BJ (cell line): ENCODE measurements around the gene DDR2. TPM values are rescaled to one million over a fixed set of nuclear protein-coding genes. Genes with fewer than 3 reads are reported as not detected.

Source experiments
- CTCF ChIA-PET: fragments of 350-600 bp; formaldehyde crosslinking; extraction: SDS; loops from one replicate; lab custom pipeline; 2021; ENCODE audit warnings: antibody characterized with exemption, inconsistent platforms; lab: Yijun Ruan, JAX
- POLR2A ChIA-PET: fragments of 300-600 bp; sonication (Branson Sonifier 250); formaldehyde crosslinking; extraction: SDS; loops from one replicate; lab custom pipeline; 2021; ENCODE audit warnings: antibody characterized with exemption; lab: Charles Lee
- DNase-seq: peaks from one replicate; pipeline ENCODE4 v3.0.0-alpha.2; 2011; ENCODE audit warnings: low read depth
- H3K27me3 ChIP-seq: 2 replicates; pipeline ENCODE4 v1.6.0; 2011; ENCODE audit warnings: low read length; ENCODE audit not compliant: control insufficient read depth, insufficient read depth
- H3K36me3 ChIP-seq: 2 replicates; pipeline ENCODE4 v1.5.1; 2011; ENCODE audit warnings: low read length; ENCODE audit not compliant: control insufficient read depth, insufficient read depth
- H3K4me3 ChIP-seq: 2 replicates; pipeline ENCODE4 v1.5.1; 2011; ENCODE audit warnings: low read depth, mild to moderate bottlenecking, control low read depth, low read length
- polyA plus RNA-seq: library from polyadenylated mRNA; depleted of rRNA; stranded (reverse); fragments of >200 nt; gene quantifications from 2 replicates; pipeline ENCODE4 v1.2.3, GENCODE V29; 2011
- TF ChIP-seq, protein P1 (sequence below): IDR thresholded peaks from 2 replicates; pipeline ENCODE4 v1.5.1; 2011; ENCODE audit warnings: low read depth, mild to moderate bottlenecking, control low read depth, inconsistent platforms, low read length, moderate library complexity; ENCODE audit not compliant: insufficient read depth

Gene DDR2
- polyA plus RNA-seq, 1 experiment, result 282 TPM

DNA sequence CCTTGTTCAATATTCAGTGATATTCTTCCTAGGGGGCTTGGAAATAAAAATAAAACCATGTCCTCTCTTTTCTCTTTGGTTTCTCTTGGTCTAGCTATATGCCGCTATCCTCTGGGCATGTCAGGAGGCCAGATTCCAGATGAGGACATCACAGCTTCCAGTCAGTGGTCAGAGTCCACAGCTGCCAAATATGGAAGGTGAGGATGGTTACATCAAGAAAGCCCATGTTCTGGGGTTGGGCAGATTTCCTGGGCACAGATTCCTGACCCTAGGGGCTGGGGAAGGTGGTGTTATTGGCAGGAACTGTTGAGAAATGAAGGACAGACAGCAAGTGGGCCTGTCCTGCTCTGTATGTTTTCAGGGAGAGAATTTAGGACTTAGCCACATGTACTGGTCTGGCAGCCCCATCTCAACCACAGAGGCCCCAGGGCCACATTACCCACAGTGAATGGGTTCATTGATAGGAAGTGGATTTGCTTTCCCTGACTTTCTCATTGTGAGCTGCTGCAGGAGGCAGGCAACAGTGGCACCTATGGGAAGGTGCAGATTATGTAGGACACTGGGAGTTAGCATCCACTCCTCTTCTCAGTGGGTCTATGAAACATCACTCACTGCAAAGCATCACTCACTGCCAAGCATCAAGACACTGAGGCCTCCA is 120.9 kb downstream of the DDR2 start:
- no peak for DNase-seq
- TF ChIP-seq, protein P1, sequence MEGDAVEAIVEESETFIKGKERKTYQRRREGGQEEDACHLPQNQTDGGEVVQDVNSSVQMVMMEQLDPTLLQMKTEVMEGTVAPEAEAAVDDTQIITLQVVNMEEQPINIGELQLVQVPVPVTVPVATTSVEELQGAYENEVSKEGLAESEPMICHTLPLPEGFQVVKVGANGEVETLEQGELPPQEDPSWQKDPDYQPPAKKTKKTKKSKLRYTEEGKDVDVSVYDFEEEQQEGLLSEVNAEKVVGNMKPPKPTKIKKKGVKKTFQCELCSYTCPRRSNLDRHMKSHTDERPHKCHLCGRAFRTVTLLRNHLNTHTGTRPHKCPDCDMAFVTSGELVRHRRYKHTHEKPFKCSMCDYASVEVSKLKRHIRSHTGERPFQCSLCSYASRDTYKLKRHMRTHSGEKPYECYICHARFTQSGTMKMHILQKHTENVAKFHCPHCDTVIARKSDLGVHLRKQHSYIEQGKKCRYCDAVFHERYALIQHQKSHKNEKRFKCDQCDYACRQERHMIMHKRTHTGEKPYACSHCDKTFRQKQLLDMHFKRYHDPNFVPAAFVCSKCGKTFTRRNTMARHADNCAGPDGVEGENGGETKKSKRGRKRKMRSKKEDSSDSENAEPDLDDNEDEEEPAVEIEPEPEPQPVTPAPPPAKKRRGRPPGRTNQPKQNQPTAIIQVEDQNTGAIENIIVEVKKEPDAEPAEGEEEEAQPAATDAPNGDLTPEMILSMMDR, result no peak
- ChIA-PET POLR2A (no interaction called here), CTCF (interaction anchor here (1.8 kb wide), 1 partner anchor 140 kb away, joined by 6 read pairs; no protein-coding TSS in a partner anchor)
- no peaks in the 10 kb centered on the region for H3K27me3 ChIP-seq
- peaks cover 20% of the 10 kb centered on the region for H3K36me3 ChIP-seq
- H3K4me3 ChIP-seq, result no peak overlapping the region

DNA sequence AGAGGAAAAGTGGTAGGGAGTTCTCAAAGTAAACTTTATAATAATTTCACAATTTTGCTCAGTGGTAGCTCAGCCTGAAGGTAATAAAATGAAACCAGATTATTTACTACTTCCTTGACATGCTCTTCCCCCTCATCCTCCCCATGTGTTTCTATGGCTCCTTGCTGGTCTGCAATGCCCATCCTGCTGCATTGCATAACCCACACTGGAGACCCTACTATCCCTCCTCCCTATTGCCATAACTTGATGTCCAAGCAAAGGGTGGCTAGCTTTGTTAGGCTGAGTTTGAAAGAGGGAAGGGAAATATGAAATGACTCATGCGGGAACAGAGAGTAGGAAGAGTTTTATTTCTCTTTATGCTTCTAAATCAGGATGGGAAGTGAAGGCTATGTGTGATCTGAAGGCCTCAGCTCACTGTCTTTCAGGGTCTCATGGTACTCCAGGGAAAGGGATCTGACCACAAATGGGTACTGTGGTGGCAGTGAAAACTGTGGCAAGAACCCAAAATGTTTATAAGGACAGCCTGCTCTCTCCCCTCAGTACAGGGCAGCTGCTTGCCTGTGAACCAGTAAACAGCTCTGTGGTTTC is 121.8 kb downstream of the DDR2 start:
- DNase-seq, result no peak
- TF ChIP-seq, protein P1, result no peak
- POLR2A ChIA-PET, result no interaction called here
- CTCF ChIA-PET, result interaction anchor here (0.5 to 1.8 kb wide), 4 partner anchors 14 to 149 kb away, joined by 3 to 6 read pairs (median 3); no protein-coding TSS in a partner anchor
- no peaks in the 10 kb centered on the region for H3K27me3 ChIP-seq
- peaks cover 20% of the 10 kb centered on the region for H3K36me3 ChIP-seq
- H3K4me3 ChIP-seq, result no peak overlapping the region

DNA sequence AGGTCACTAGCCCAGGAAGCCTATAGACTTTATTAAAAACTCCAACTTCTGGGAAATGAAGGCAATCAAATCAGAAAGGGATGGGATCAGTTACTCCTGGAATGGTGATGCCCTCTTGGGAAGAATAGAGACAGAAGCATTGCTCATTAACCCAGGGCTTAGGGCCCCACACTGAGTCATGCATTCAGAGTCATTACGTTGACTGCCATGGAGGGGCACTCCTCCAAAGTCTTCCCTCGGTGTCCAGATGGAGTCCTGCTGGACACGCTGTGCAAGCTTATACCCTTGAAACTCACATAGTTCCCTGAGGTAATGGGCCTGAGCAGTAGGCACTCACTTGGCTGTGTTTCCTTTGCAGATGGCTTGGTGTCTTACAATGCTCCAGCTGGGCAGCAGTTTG is 123.0 kb downstream of the DDR2 start:
- Histone ChIP-seq H3K36me3 (peaks cover 24% of the 10 kb centered on the region), H3K4me3 (no peak overlapping the region), H3K27me3 (no peaks in the 10 kb centered on the region)
- TF ChIP-seq, protein P1, result no peak
- ChIA-PET POLR2A (no interaction called here), CTCF (no interaction called here)
- no peak for DNase-seq

DNA sequence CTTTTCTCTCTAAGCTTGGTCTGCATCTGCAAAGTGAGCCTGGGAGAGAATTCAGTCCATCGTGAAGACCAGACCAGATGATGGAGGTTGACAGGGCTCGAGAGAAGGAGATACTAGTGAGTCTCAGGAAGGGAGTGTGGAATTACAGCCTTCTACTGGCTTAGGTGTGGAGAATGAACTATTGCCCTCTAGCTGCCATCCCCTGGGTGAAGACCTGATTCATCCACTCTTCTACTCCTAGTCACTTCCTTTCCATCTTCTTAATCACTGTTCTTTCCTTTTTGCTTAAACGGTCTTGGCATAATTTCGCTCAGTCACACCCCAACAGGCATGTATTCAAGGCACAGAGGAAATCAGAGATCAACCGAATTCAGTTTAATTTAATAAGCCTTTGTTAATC is 124.3 kb downstream of the DDR2 start:
- TF ChIP-seq, protein P1, result no peak
- no peak overlapping the region for H3K4me3 ChIP-seq
- CTCF ChIA-PET, result interaction anchor here (1.2 kb wide), 1 partner anchor 8 kb away, joined by 3 read pairs; no protein-coding TSS in a partner anchor
- no peak for DNase-seq
- peaks cover 31% of the 10 kb centered on the region for H3K36me3 ChIP-seq
- POLR2A ChIA-PET, result no interaction called here
- H3K27me3 ChIP-seq, result no peaks in the 10 kb centered on the region

DNA sequence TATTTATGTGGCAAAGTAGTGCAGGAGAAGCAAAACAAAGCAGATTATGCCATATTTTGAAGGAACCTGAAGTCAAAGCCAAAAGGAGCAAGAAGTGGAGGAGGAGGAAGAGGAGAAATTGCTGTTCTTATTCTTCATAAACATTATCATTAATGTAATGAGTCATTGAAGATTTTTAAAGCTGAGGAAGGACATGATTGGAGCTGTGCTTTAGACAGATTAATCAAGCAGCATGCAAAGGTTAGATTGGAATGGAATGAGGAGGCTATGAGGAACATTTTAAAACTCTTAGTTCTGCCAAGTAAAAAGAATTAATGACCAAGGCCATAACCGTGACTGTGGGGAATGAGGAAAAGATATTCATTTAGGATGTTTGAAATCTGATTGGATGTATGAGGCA is 125.2 kb downstream of the DDR2 start:
- peaks cover 31% of the 10 kb centered on the region for H3K36me3 ChIP-seq
- H3K4me3 ChIP-seq, result no peak overlapping the region
- ChIA-PET CTCF (no interaction called here), POLR2A (no interaction called here)
- H3K27me3 ChIP-seq, result no peaks in the 10 kb centered on the region
- TF ChIP-seq, protein P1, result no peak
- no peak for DNase-seq
